Mesenteric fat pad (tissue), 1 donor: ENCODE data around the gene MRPL41. TPM values are rescaled to one million over a fixed set of nuclear protein-coding genes. Genes with fewer than 3 reads are reported as not detected.
"Not testable (repeated sequence)": the region's sequence is repeated elsewhere in the genome, so short reads cannot be mapped to it uniquely, and the experiment has no call there.

ENCODE experiments used
- DNase-seq: peaks from one replicate; pipeline ENCODE4 v3.0.0-alpha.2; 2020; ENCODE audit warnings: low spot score
- total RNA-seq: library from RNA; stranded (reverse); fragmentation: NEBNext Ultra II Directional; extraction: Animal tissue kit (Norgen Biotek cat#: 25700); gene quantifications from one replicate; pipeline ENCODE4 v1.2.1, GENCODE V29; 2021
- donor health status: DM: yes; HTN: yes; CAD: no.

MRPL41 gene
- total RNA-seq, 1 donor from 2014 or later, result 81.6 TPM

- no peak for DNase-seq
These were observed 516 bp downstream of the MRPL41 start for GRCh38 chr9:137552022-137552768.

- DNase-seq, result not testable (repeated sequence)
These were observed 2.0 kb downstream of the MRPL41 start for GRCh38 chr9:137553654-137554053.

GRCh38 chr9:137554349-137554748 is 2.7 kb downstream of the MRPL41 start:
- no peak for DNase-seq

GRCh38 chr9:137555179-137555578 is 3.5 kb downstream of the MRPL41 start:
- DNase-seq, result no peak

GRCh38 chr9:137556069-137556838 is 4.6 kb downstream of the MRPL41 start:
- DNase-seq, result no peak

- no peak for DNase-seq
These were observed 6.4 kb downstream of the MRPL41 start for GRCh38 chr9:137558127-137558526.

- no peak for DNase-seq
These were observed 12.5 kb downstream of the MRPL41 start for GRCh38 chr9:137564134-137564533.

GRCh38 chr9:137564817-137565411 is 13.2 kb downstream of the MRPL41 start:
- no peak for DNase-seq

GRCh38 chr9:137568445-137568844 is 16.8 kb downstream of the MRPL41 start:
- not testable (repeated sequence) for DNase-seq

GRCh38 chr9:137569609-137570203 is 18.0 kb downstream of the MRPL41 start:
- no peak for DNase-seq

- DNase-seq, result no peak
These were observed 18.9 kb downstream of the MRPL41 start for GRCh38 chr9:137570566-137570965.

- DNase-seq, result no peak
These were observed 22.5 kb downstream of the MRPL41 start for GRCh38 chr9:137574192-137574591.

- DNase-seq, result no peak
These were observed 23.7 kb downstream of the MRPL41 start for GRCh38 chr9:137575364-137575715.

GRCh38 chr9:137575716-137576411 is 24.2 kb downstream of the MRPL41 start:
- DNase-seq, result no peak

GRCh38 chr9:137578518-137579258 is 27.0 kb downstream of the MRPL41 start, which contains the start of gene DPH7:
TSS of gene DPH7 (minus strand) at chr9:137578925. CDS start at chr9:137578777, 148 bp downstream.
- peak; percentile 99 for DNase-seq

- DNase-seq, result no peak
These were observed 27.6 kb downstream of the MRPL41 start for GRCh38 chr9:137579259-137579604.

GRCh38 chr9:137580209-137580953 is 28.7 kb downstream of the MRPL41 start:
- DNase-seq, result no peak

GRCh38 chr9:137580954-137581322 is 29.3 kb downstream of the MRPL41 start:
- DNase-seq, result no peak

GRCh38 chr9:137581361-137582285 is 29.9 kb downstream of the MRPL41 start:
- DNase-seq, result no peak
